Upper lobe of left lung (tissue), 6 donors: ENCODE data around the gene GSPT1. TPM values are rescaled to one million over a fixed set of nuclear protein-coding genes. Genes with fewer than 3 reads are reported as not detected.

Experiments used
- ATAC-seq, 2 donors: fragments of 200-7000 bp; cut with Tn5 transposase; one replicate each; pipeline ENCODE4 v1.9.1; 2022; ENCODE audit warnings: mild to moderate bottlenecking in 2 of 2, moderate library complexity in 2 of 2; ENCODE audit not compliant: low FRiP score in 2 of 2
- DNase-seq, 2 donors: peaks; one replicate each; pipeline ENCODE4 v3.0.0-alpha.2; 2019 to 2020
- H3K27ac ChIP-seq, 4 donors: fragments of 200-600 bp; sonication (generic); one replicate each; pipeline ENCODE4 v1.5.1; 2016 to 2019
- H3K27me3 ChIP-seq, 4 donors: fragments of 200-600 bp; sonication (generic); one replicate each; pipeline ENCODE4 v1.5.1; 2017 to 2019
- H3K36me3 ChIP-seq, 4 donors: fragments of 200-600 bp; sonication (generic); one replicate each; pipeline ENCODE4 v1.5.1; 2016 to 2019
- H3K4me1 ChIP-seq, 4 donors: fragments of 200-600 bp; sonication (generic); one replicate each; pipeline ENCODE4 v1.5.1; 2018 to 2019
- H3K4me3 ChIP-seq, 4 donors: fragments of 200-600 bp; sonication (generic); one replicate each; pipeline ENCODE4 v1.5.1; 2017 to 2019; ENCODE audit warnings: mild to moderate bottlenecking in 2 of 4, moderate library complexity in 1 of 4
- H3K9me3 ChIP-seq, 4 donors: fragments of 200-600 bp; sonication (generic); one replicate each; pipeline ENCODE4 v1.5.1; 2018 to 2019
- CTCF ChIP-seq, 6 experiments: fragments of 450-650 bp in 4 of 6; fragments of 200-600 bp in 2 of 6; sonication (generic) in 2 of 6; IDR thresholded peaks; one replicate each; pipeline ENCODE4 v1.5.1; 2016 to 2019; ENCODE audit warnings: antibody characterized with exemption in 6 of 6
- EP300 ChIP-seq, 4 donors: sonication (generic); formaldehyde crosslinking; IDR thresholded peaks; one replicate each; pipeline ENCODE4 v1.5.1; 2017; ENCODE audit warnings: antibody characterized with exemption in 4 of 4, control low read depth in 2 of 4
- POLR2A ChIP-seq, 4 donors: fragments of 450-650 bp; IDR thresholded peaks; one replicate each; pipeline ENCODE4 v1.5.1; 2016 to 2017; ENCODE audit warnings: antibody characterized with exemption in 4 of 4, mild to moderate bottlenecking in 2 of 4
- POLR2AphosphoS5 ChIP-seq, 2 donors: sonication (generic); formaldehyde crosslinking; IDR thresholded peaks; one replicate each; pipeline ENCODE4 v1.5.1; 2017; ENCODE audit warnings: antibody characterized with exemption in 2 of 2
- WGBS, 2 donors: methylation state at CpG; one replicate each; pipeline ENCODE4 v1.1.5; 2017 to 2018; 5-methylcytosine and 5-hydroxymethylcytosine counted together
- total RNA-seq, 6 donors: library from RNA; depleted of rRNA in 4 of 6; stranded (reverse); fragments of >200 nt in 4 of 6; gene quantifications; one replicate each; pipeline versions ENCODE4 v1.1.0 to v1.2.1, GENCODE V29; 2016 to 2021
- donor health status: DM: no; HTN: no; CAD: no; lungs with moderate emphysema.
- donor health status: DM: no; HTN: yes; CAD: no; lungs with severe emphysema.

GSPT1 gene
- total RNA-seq, 6 donors from 2014 or later, result 52.4 to 117 (median 99.6) TPM

GRCh38 chr16:11896486-11897176, 19.1 kb downstream of the GSPT1 start:
- TF ChIP-seq POLR2AphosphoS5 (IDR thresholded peaks at IDR 0.05) (no peak), CTCF (IDR thresholded peaks at IDR 0.05) (no peak), POLR2A (IDR thresholded peaks at IDR 0.05) (no peak), EP300 (IDR thresholded peaks at IDR 0.05) (no peak)
- DNase-seq (no peak), ATAC-seq (no peak)
- H3K27ac ChIP-seq, result peak overlapping the region in 1 of 4 donors; percentile 2
- H3K4me3 ChIP-seq, result no peak overlapping the region
- WGBS, 2 donors, result 75 to 84% methylated on average over 5 of the region's 5 CpGs
- H3K27me3 ChIP-seq, result no peaks in the 10 kb centered on the region
- H3K4me1 ChIP-seq, result peaks cover 9 to 46% (median 14%) of the 10 kb centered on the region in 4 donors
- H3K36me3 ChIP-seq, result peaks cover 4 to 46% (median 19%) of the 10 kb centered on the region in 4 donors
- no peaks in the 10 kb centered on the region for H3K9me3 ChIP-seq

GRCh38 chr16:11893571-11893970, 22.2 kb downstream of the GSPT1 start:
- Histone ChIP-seq H3K9me3 (no peaks in the 10 kb centered on the region), H3K27me3 (no peaks in the 10 kb centered on the region), H3K4me1 (peaks cover 0 to 16% (median 2%) of the 10 kb centered on the region in 4 donors), H3K36me3 (peaks cover 15 to 62% (median 30%) of the 10 kb centered on the region in 4 donors), H3K4me3 (no peak overlapping the region), H3K27ac (no peak overlapping the region)
- 91 to 95% methylated on average over 2 of the region's 2 CpGs for WGBS, 2 donors
- no peak for ATAC-seq
- no peak for DNase-seq
- TF ChIP-seq EP300 (IDR thresholded peaks at IDR 0.05) (no peak), CTCF (IDR thresholded peaks at IDR 0.05) (no peak), POLR2A (IDR thresholded peaks at IDR 0.05) (no peak), POLR2AphosphoS5 (IDR thresholded peaks at IDR 0.05) (no peak)

- no peaks in the 10 kb centered on the region for H3K27me3 ChIP-seq
- no peak overlapping the region for H3K27ac ChIP-seq
- H3K4me1 ChIP-seq, result peaks cover 0 to 12% (median 2%) of the 10 kb centered on the region in 4 donors
- H3K4me3 ChIP-seq, result no peak overlapping the region
- H3K36me3 ChIP-seq, result peaks cover 15 to 70% (median 38%) of the 10 kb centered on the region in 4 donors
- TF ChIP-seq POLR2AphosphoS5 (IDR thresholded peaks at IDR 0.05) (no peak), POLR2A (IDR thresholded peaks at IDR 0.05) (no peak), CTCF (IDR thresholded peaks at IDR 0.05) (no peak), EP300 (IDR thresholded peaks at IDR 0.05) (no peak)
- WGBS, 2 donors, result 66 to 87% methylated on average over 4 of the region's 4 CpGs
- no peak for ATAC-seq
- no peaks in the 10 kb centered on the region for H3K9me3 ChIP-seq
- DNase-seq, result no peak
Observed at GRCh38 chr16:11892761-11893160, 23.0 kb downstream of the GSPT1 start.

- Histone ChIP-seq H3K27me3 (no peaks in the 10 kb centered on the region), H3K27ac (no peak overlapping the region), H3K4me1 (no peaks in the 10 kb centered on the region), H3K4me3 (no peak overlapping the region), H3K9me3 (no peaks in the 10 kb centered on the region), H3K36me3 (peaks cover 20 to 82% (median 55%) of the 10 kb centered on the region in 4 donors)
- DNase-seq (no peak), ATAC-seq (no peak)
- TF ChIP-seq EP300 (IDR thresholded peaks at IDR 0.05), result no peak
- no peak for TF ChIP-seq CTCF (IDR thresholded peaks at IDR 0.05)
- no peak for TF ChIP-seq POLR2AphosphoS5 (IDR thresholded peaks at IDR 0.05)
- TF ChIP-seq POLR2A (IDR thresholded peaks at IDR 0.05), result no peak
- WGBS, 2 donors, result 72 to 82% methylated on average over 5 of the region's 5 CpGs
Observed at GRCh38 chr16:11890231-11890965, 25.4 kb downstream of the GSPT1 start.
